Keratinocyte (primary cell): ENCODE data around the gene ABLIM1. TPM values are rescaled to one million over a fixed set of nuclear protein-coding genes. Genes with fewer than 3 reads are reported as not detected.

ENCODE experiments used
- DNase-seq: peaks from one replicate; pipeline ENCODE4 v3.0.0-alpha.2; 2011; ENCODE audit warnings: low read depth, missing footprints, low spot score
- FAIRE-seq: peaks from 2 replicates; lab custom pipeline; 2011; peaks lifted over from hg19 to GRCh38; lab: Jason Lieb, UNC
- H2AFZ ChIP-seq: 2 replicates; pipeline ENCODE4 v1.6.0; 2012; ENCODE audit warnings: low read length, control low read depth, inconsistent platforms; ENCODE audit not compliant: control insufficient read depth
- H3K27ac ChIP-seq: 2 replicates; pipeline ENCODE4 v1.5.1; 2011; ENCODE audit warnings: low read length; ENCODE audit not compliant: control insufficient read depth, insufficient read depth
- H3K27me3 ChIP-seq: 3 replicates; pipeline ENCODE4 v1.6.0; 2011; ENCODE audit warnings: low read length; ENCODE audit not compliant: control insufficient read depth, insufficient read depth; ENCODE audit errors: extremely low read depth
- H3K36me3 ChIP-seq, 2 experiments: 2 replicates in 1 of 2; 3 replicates in 1 of 2; pipeline ENCODE4 v1.5.1; 2011; ENCODE audit warnings: low read length in 2 of 2, mild to moderate bottlenecking in 1 of 2; ENCODE audit not compliant: control insufficient read depth in 2 of 2, insufficient read depth in 2 of 2; ENCODE audit errors: extremely low read depth in 1 of 2
- H3K4me1 ChIP-seq: 3 replicates; pipeline ENCODE4 v1.5.1; 2011; ENCODE audit warnings: low read length; ENCODE audit not compliant: control insufficient read depth, insufficient read depth; ENCODE audit errors: extremely low read depth
- H3K4me2 ChIP-seq: 3 replicates; pipeline ENCODE4 v1.6.0; 2011; ENCODE audit warnings: low read depth, low read length; ENCODE audit not compliant: control insufficient read depth, insufficient read depth; ENCODE audit errors: extremely low read depth
- H3K4me3 ChIP-seq, 3 experiments: fragments of 200-600 bp in 1 of 3; sonication (generic) in 1 of 3; 2 replicates in 2 of 3; 3 replicates in 1 of 3; pipeline ENCODE4 v1.5.1; 2011 to 2016; ENCODE audit warnings: low read length in 3 of 3, mild to moderate bottlenecking in 3 of 3, control low read depth in 2 of 3, inconsistent platforms in 1 of 3, low read depth in 1 of 3, mixed read lengths in 1 of 3, mixed run types in 1 of 3, moderate library complexity in 1 of 3; ENCODE audit not compliant: control insufficient read depth in 2 of 3, insufficient read depth in 2 of 3; ENCODE audit errors: extremely low read depth in 1 of 3
- H3K79me2 ChIP-seq: 2 replicates; pipeline ENCODE4 v1.6.0; 2012; ENCODE audit warnings: low read length; ENCODE audit not compliant: control insufficient read depth, insufficient read depth
- H3K9ac ChIP-seq: 3 replicates; pipeline ENCODE4 v1.6.0; 2011; ENCODE audit warnings: low read length; ENCODE audit not compliant: control insufficient read depth, insufficient read depth; ENCODE audit errors: extremely low read depth
- H3K9me1 ChIP-seq: 3 replicates; pipeline ENCODE4 v1.6.0; 2011; ENCODE audit warnings: low read length; ENCODE audit not compliant: control insufficient read depth, insufficient read depth; ENCODE audit errors: extremely low read depth
- H3K9me3 ChIP-seq: 2 replicates; pipeline ENCODE4 v1.5.1; 2012; ENCODE audit warnings: low read depth, low read length; ENCODE audit not compliant: control insufficient read depth
- H4K20me1 ChIP-seq: 3 replicates; pipeline ENCODE4 v1.6.0; 2011; ENCODE audit warnings: low read length; ENCODE audit not compliant: control insufficient read depth, insufficient read depth; ENCODE audit errors: extremely low read depth
- EZH2 ChIP-seq: IDR thresholded peaks from one replicate; pipeline ENCODE4 v1.6.1; 2012; ENCODE audit warnings: inconsistent platforms, mild to moderate bottlenecking, low read length, moderate library complexity
- dilution Hi-C: fragments of 300-500 bp; cut with MboI; formaldehyde crosslinking; loops from one replicate; pipeline ENCODE4 v1.7.0; 2020; ENCODE audit warnings: low sequenced_read_pairs; ENCODE audit not compliant: extremely low pct_ligation_motif_present
- polyA minus RNA-seq, 3 experiments: library from RNA; depleted of rRNA, polyadenylated mRNA; stranded (reverse); fragments of >200 nt; gene quantifications; 1 replicate in 1 of 3; 2 replicates in 1 of 3; 3 replicates in 1 of 3; pipeline ENCODE4 v1.2.3, GENCODE V29; 2011
- polyA plus RNA-seq, 5 experiments: library from polyadenylated mRNA; depleted of rRNA in 3 of 5; stranded (reverse) in 3 of 5; stranded (forward) in 1 of 5; unstranded in 1 of 5; fragments of >200 nt; gene quantifications; 1 replicate in 1 of 5; 2 replicates in 3 of 5; 3 replicates in 1 of 5; pipeline versions ENCODE4 v1.2.1 to v1.2.3, GENCODE V29; 2011 to 2012; ENCODE audit warnings: missing spikeins in 2 of 5, low read depth in 1 of 5, low replicate concordance in 1 of 5
- TF ChIP-seq, protein P1 (sequence below), 3 experiments: IDR thresholded peaks in 1 of 3; conservative IDR thresholded peaks in 1 of 3; optimal IDR thresholded peaks in 1 of 3; 2 replicates in 2 of 3; 3 replicates in 1 of 3; pipeline versions ENCODE3 to v1.5.1; 2011; ENCODE audit warnings: low read length in 3 of 3, mild to moderate bottlenecking in 3 of 3, moderate library complexity in 2 of 3, control low read depth in 1 of 3, inconsistent platforms in 1 of 3; ENCODE audit not compliant: insufficient read depth in 2 of 3; ENCODE audit errors: extremely low read depth in 1 of 3

Gene ABLIM1
- polyA plus RNA-seq (47.6 to 91.7 TPM (median 55.2 TPM) in 3 replicates), polyA minus RNA-seq (76.9 to 204 TPM (median 159 TPM) in 3 replicates)
- polyA plus RNA-seq (2011; ENCODE audit: low read depth) = 51.1 TPM
- 61.3 and 74.1 TPM in 2 replicates for polyA plus RNA-seq (2011; cell fraction: cytosol; rRNA removed)
- polyA plus RNA-seq (2011; cell fraction: nucleus; rRNA removed) = 69.3 and 88.6 TPM in 2 replicates
- 25.7 and 67.7 TPM in 2 replicates for polyA plus RNA-seq (2012; ENCODE audit: low replicate concordance)
- 61.8 TPM for polyA minus RNA-seq (2011; cell fraction: cytosol; rRNA and poly(A)+ RNA removed)
- 73.0 and 119 TPM in 2 replicates for polyA minus RNA-seq (2011; cell fraction: nucleus; rRNA and poly(A)+ RNA removed)

GRCh38 chr10:114658175-114658574 is at the start of gene ABLIM1:
ABLIM1 (minus strand) TSS chr10:114658275; CDS start chr10:114658200, 75 bp downstream.
- no peak within 1 kb of the TSS for H3K27ac ChIP-seq
- peaks cover 13% of the 10 kb centered on the region for H3K4me1 ChIP-seq
- no peak within 1 kb of the TSS for H3K4me2 ChIP-seq
- peaks cover 4% of the 10 kb centered on the region for H3K27me3 ChIP-seq
- no peak within 1 kb of the TSS for H2AFZ ChIP-seq
- TF ChIP-seq, protein P1, sequence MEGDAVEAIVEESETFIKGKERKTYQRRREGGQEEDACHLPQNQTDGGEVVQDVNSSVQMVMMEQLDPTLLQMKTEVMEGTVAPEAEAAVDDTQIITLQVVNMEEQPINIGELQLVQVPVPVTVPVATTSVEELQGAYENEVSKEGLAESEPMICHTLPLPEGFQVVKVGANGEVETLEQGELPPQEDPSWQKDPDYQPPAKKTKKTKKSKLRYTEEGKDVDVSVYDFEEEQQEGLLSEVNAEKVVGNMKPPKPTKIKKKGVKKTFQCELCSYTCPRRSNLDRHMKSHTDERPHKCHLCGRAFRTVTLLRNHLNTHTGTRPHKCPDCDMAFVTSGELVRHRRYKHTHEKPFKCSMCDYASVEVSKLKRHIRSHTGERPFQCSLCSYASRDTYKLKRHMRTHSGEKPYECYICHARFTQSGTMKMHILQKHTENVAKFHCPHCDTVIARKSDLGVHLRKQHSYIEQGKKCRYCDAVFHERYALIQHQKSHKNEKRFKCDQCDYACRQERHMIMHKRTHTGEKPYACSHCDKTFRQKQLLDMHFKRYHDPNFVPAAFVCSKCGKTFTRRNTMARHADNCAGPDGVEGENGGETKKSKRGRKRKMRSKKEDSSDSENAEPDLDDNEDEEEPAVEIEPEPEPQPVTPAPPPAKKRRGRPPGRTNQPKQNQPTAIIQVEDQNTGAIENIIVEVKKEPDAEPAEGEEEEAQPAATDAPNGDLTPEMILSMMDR (optimal IDR thresholded peaks at IDR 0.05 in 1 of 3, IDR thresholded peaks at IDR 0.05 in 1 of 3, conservative IDR thresholded peaks at IDR 0.05 in 1 of 3; ENCODE audit: extremely low read depth in 1 of 3, insufficient read depth in 2 of 3, low read length in 3 of 3) = no peak
- no peak for TF ChIP-seq EZH2
- H3K9me1 ChIP-seq = no peaks in the 10 kb centered on the region
- dilution Hi-C loops = no loop called here
- H3K36me3 ChIP-seq = peaks cover 0 to 2% of the 10 kb centered on the region in 2 experiments
- FAIRE-seq = no peak
- no peak for DNase-seq
- H3K9ac ChIP-seq = no peak within 1 kb of the TSS
- H4K20me1 ChIP-seq = no peaks in the 10 kb centered on the region
- no peaks in the 10 kb centered on the region for H3K9me3 ChIP-seq
- H3K4me3 ChIP-seq = no peak within 1 kb of the TSS
- H3K79me2 ChIP-seq = no peaks in the 10 kb centered on the region

GRCh38 chr10:114706458-114707055 is 48.5 kb upstream of the ABLIM1 start:
- Histone ChIP-seq H3K9ac (no peak overlapping the region), H3K9me1 (no peaks in the 10 kb centered on the region), H3K79me2 (no peaks in the 10 kb centered on the region), H3K4me1 (peaks cover 7% of the 10 kb centered on the region), H3K27me3 (no peaks in the 10 kb centered on the region), H3K36me3 (no peaks in the 10 kb centered on the region), H3K4me3 (no peak overlapping the region), H4K20me1 (no peaks in the 10 kb centered on the region), H3K27ac (no peak overlapping the region), H3K9me3 (no peaks in the 10 kb centered on the region), H2AFZ (no peak overlapping the region), H3K4me2 (no peak overlapping the region)
- DNase-seq (no peak), FAIRE-seq (no peak)
- TF ChIP-seq, protein P1 (optimal IDR thresholded peaks at IDR 0.05 in 1 of 3, IDR thresholded peaks at IDR 0.05 in 1 of 3, conservative IDR thresholded peaks at IDR 0.05 in 1 of 3; ENCODE audit: extremely low read depth in 1 of 3, insufficient read depth in 2 of 3, low read length in 3 of 3) = no peak
- no peak for TF ChIP-seq EZH2
- dilution Hi-C loops = no loop called here
